Body of pancreas (tissue), 4 donors: ENCODE results near the gene MVB12B.

Source experiments
- CTCF ChIP-seq, 7 experiments: fragments of 450-650 bp in 4 of 7; fragments of 200-600 bp in 3 of 7; sonication (generic) in 3 of 7; IDR thresholded peaks; one replicate each; pipeline ENCODE4 v1.5.1; 2016 to 2019; ENCODE audit warnings: antibody characterized with exemption in 7 of 7
- POLR2A ChIP-seq, 3 donors: fragments of 450-650 bp; IDR thresholded peaks; one replicate each; pipeline ENCODE4 v1.6.1; 2016; ENCODE audit warnings: antibody characterized with exemption in 3 of 3, mild to moderate bottlenecking in 2 of 3

GRCh38 chr9:126488310-126488709, 161.7 kb downstream of the MVB12B start:
- no peak for TF ChIP-seq POLR2A (IDR thresholded peaks at IDR 0.05)
- TF ChIP-seq CTCF (IDR thresholded peaks at IDR 0.05) = no peak
